SK-N-SH (cell line): ENCODE data around the gene FZD4. TPM values are rescaled to one million over a fixed set of nuclear protein-coding genes. Genes with fewer than 3 reads are reported as not detected.

ENCODE experiments used
- CTCF ChIA-PET: fragments of 300-600, 350-600 bp; formaldehyde crosslinking; extraction: SDS; loops from one replicate; lab custom pipeline; 2021; lab: Yijun Ruan, JAX
- POLR2A ChIA-PET: fragments of 350-600 bp; sonication (Branson Sonifier 250); formaldehyde crosslinking; extraction: SDS; loops from one replicate; lab custom pipeline; 2020; ENCODE audit warnings: antibody characterized with exemption, inconsistent platforms; lab: Yijun Ruan, JAX
- DNase-seq: peaks from one replicate; pipeline ENCODE4 v3.0.0; 2012
- H2AFZ ChIP-seq: fragments of 200-600 bp; sonication (generic); 2 replicates; pipeline ENCODE4 v1.8.1; 2016; ENCODE audit warnings: antibody characterized with exemption, mild to moderate bottlenecking, low read depth
- H3F3A ChIP-seq: fragments of 200-600 bp; sonication (generic); replicated peaks from 2 replicates; pipeline ENCODE3; 2016; ENCODE audit warnings: antibody characterized with exemption, mild to moderate bottlenecking; ENCODE audit not compliant: insufficient read depth
- H3K27ac ChIP-seq, 2 experiments: fragments of 200-500 bp in 1 of 2; fragments of 200-600 bp in 1 of 2; sonication (Bioruptor generic) in 1 of 2; sonication (generic), shearing (Covaris generic) in 1 of 2; 2 replicates each; pipeline versions ENCODE4 v1.5.1 to v1.6.1; 2014 to 2016; ENCODE audit warnings: low read depth in 2 of 2, inconsistent platforms in 1 of 2, low read length in 1 of 2, mild to moderate bottlenecking in 1 of 2, mixed read lengths in 1 of 2
- H3K27me3 ChIP-seq: fragments of 200-600 bp; sonication (generic), shearing (Covaris generic); 2 replicates; pipeline ENCODE4 v1.6.1; 2016; ENCODE audit warnings: mixed run types; ENCODE audit not compliant: insufficient read depth
- H3K36me3 ChIP-seq, 2 experiments: fragments of 200-500 bp in 1 of 2; fragments of 200-600 bp in 1 of 2; sonication (Bioruptor generic) in 1 of 2; sonication (generic) in 1 of 2; replicated peaks in 1 of 2; 2 replicates each; pipeline versions ENCODE3 to v1.5.1; 2014 to 2016; ENCODE audit warnings: low read length in 1 of 2, mild to moderate bottlenecking in 1 of 2; ENCODE audit not compliant: insufficient read depth in 2 of 2, control insufficient read depth in 1 of 2
- H3K4me1 ChIP-seq, 2 experiments: fragments of 200-500 bp in 1 of 2; fragments of 200-600 bp in 1 of 2; sonication (Bioruptor generic) in 1 of 2; sonication (generic), shearing (Covaris generic) in 1 of 2; 2 replicates each; pipeline versions ENCODE4 v1.5.1 to v1.6.1; 2014 to 2016; ENCODE audit warnings: low read depth in 1 of 2, low read length in 1 of 2, mixed run types in 1 of 2; ENCODE audit not compliant: insufficient read depth in 2 of 2, control insufficient read depth in 1 of 2
- H3K4me2 ChIP-seq: fragments of 200-600 bp; sonication (generic), shearing (Covaris generic); 2 replicates; pipeline ENCODE4 v1.6.1; 2017; ENCODE audit warnings: mixed run types
- H3K4me3 ChIP-seq, 2 experiments: fragments of 200-500 bp in 1 of 2; fragments of 200-600 bp in 1 of 2; sonication (Bioruptor generic) in 1 of 2; sonication (generic), shearing (Covaris generic) in 1 of 2; 2 replicates each; pipeline versions ENCODE4 v1.5.1 to v1.8.1; 2014 to 2016; ENCODE audit warnings: low read depth in 2 of 2, inconsistent platforms in 1 of 2, low read length in 1 of 2, mild to moderate bottlenecking in 1 of 2, mixed read lengths in 1 of 2, moderate library complexity in 1 of 2
- H3K79me2 ChIP-seq: fragments of 200-600 bp; sonication (generic); 2 replicates; pipeline ENCODE4 v1.8.1; 2017; ENCODE audit warnings: mild to moderate bottlenecking; ENCODE audit not compliant: insufficient read depth
- H3K9ac ChIP-seq: fragments of 200-600 bp; sonication (generic); 2 replicates; pipeline ENCODE4 v1.6.1; 2017; ENCODE audit warnings: mixed run types
- H3K9me2 ChIP-seq: fragments of 200-600 bp; sonication (generic); 2 replicates; pipeline ENCODE4 v1.6.1; 2017; ENCODE audit warnings: mixed run types
- H3K9me3 ChIP-seq: fragments of 200-600 bp; sonication (generic); 2 replicates; pipeline ENCODE4 v1.6.1; 2017; ENCODE audit warnings: mixed run types, mild to moderate bottlenecking, moderate library complexity
- H4K20me1 ChIP-seq: fragments of 200-600 bp; sonication (generic); 2 replicates; pipeline ENCODE4 v1.6.1; 2017; ENCODE audit warnings: mild to moderate bottlenecking, mixed run types; ENCODE audit not compliant: insufficient read depth
- CHD2 ChIP-seq: fragments of 150-350 bp; IDR thresholded peaks from 2 replicates; pipeline ENCODE4 v1.6.1; 2018; ENCODE audit warnings: low read length; ENCODE audit not compliant: partially characterized antibody
- ELF1 ChIP-seq: IDR thresholded peaks from 2 replicates; pipeline ENCODE4 v1.4.0; 2012
- EZH2phosphoT487 ChIP-seq: fragments of 200-600 bp; sonication (generic); IDR thresholded peaks from 2 replicates; pipeline ENCODE4 v1.6.1; 2017; ENCODE audit warnings: low read depth, mixed run types, mild to moderate bottlenecking, antibody characterized with exemption, moderate library complexity, borderline replicate concordance
- FOXJ3 ChIP-seq: sonication (generic); formaldehyde crosslinking; IDR thresholded peaks from 2 replicates; pipeline ENCODE4 v1.5.1; 2020; ENCODE audit warnings: mild to moderate bottlenecking, missing genetic modification reagents
- GABPA ChIP-seq: IDR thresholded peaks from 2 replicates; pipeline ENCODE4 v1.4.0; 2012; ENCODE audit warnings: low read depth, mild to moderate bottlenecking
- GATA2 ChIP-seq: sonication (generic); formaldehyde crosslinking; IDR thresholded peaks from 2 replicates; pipeline ENCODE4 v1.5.0; 2020; ENCODE audit warnings: mild to moderate bottlenecking, missing genetic modification reagents
- NFIC ChIP-seq: IDR thresholded peaks from 2 replicates; pipeline ENCODE4 v1.4.0; 2012; ENCODE audit warnings: borderline replicate concordance
- PBX3 ChIP-seq: IDR thresholded peaks from 2 replicates; pipeline ENCODE4; 2012
- REST ChIP-seq: IDR thresholded peaks from 2 replicates; pipeline ENCODE4 v1.6.1; 2012; ENCODE audit warnings: mild to moderate bottlenecking, low read depth, low read length, moderate library complexity
- SIN3A ChIP-seq: IDR thresholded peaks from 2 replicates; pipeline ENCODE4 v1.6.1; 2012; ENCODE audit warnings: low read depth, mild to moderate bottlenecking, low read length, moderate library complexity, borderline replicate concordance
- TCF12 ChIP-seq: IDR thresholded peaks from 2 replicates; pipeline ENCODE4 v1.4.0; 2012
- TEAD4 ChIP-seq: IDR thresholded peaks from 2 replicates; pipeline ENCODE4 v1.4.0; 2012; ENCODE audit warnings: mild to moderate bottlenecking, borderline replicate concordance; ENCODE audit not compliant: insufficient read depth
- USF2 ChIP-seq: fragments of 150-350 bp; IDR thresholded peaks from 2 replicates; pipeline ENCODE4 v1.6.1; 2017; ENCODE audit warnings: antibody characterized with exemption, low read length, low read depth, borderline replicate concordance
- WGBS: methylation state at CpG from one replicate; pipeline ENCODE4 v1.1.6; 2017; ENCODE audit warnings: low lambda C conversion rate; 5-methylcytosine and 5-hydroxymethylcytosine counted together
- polyA plus RNA-seq, 3 experiments: library from polyadenylated mRNA; depleted of rRNA; stranded (reverse); fragments of >200 nt; gene quantifications; 2 replicates each; pipeline ENCODE4 v1.2.3, GENCODE V29; 2012

The FZD4 gene
- polyA plus RNA-seq, 1 of the 3 experiments (the other 2 are of a cell fraction): 0.72 TPM

DNA sequence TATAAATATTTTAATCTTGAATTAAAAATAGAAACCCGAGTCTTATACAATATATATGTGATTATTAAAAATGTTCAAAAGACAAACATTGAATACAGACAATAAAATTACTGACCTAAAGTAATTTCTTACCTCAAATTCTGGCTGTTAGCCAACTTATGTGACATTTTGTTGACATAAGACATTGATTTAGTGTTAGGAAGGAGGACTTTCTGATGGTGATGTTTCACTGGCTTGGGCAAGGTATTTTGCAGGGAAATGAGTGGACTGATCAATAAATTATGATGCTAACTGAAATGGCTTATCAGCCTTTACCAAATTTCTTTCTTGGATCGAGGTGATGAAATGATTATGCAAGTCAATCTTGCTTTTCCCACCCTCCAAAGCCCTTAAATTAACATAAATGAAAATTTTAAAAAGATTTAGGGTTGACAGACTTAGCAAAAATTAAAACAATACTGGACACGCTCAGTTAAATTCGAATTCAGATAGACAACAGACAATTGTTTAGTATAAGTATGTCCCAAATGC, 33.2 kb upstream of the FZD4 start:
- no peaks in the 10 kb centered on the region for H3K9me2 ChIP-seq
- H3K4me2 ChIP-seq: no peak overlapping the region
- no peak overlapping the region for H3K9ac ChIP-seq
- no peaks in the 10 kb centered on the region for H3K79me2 ChIP-seq
- peaks cover 10% of the 10 kb centered on the region for H3F3A ChIP-seq
- no peak overlapping the region for H3K4me3 ChIP-seq
- DNase-seq: no peak
- no peaks in the 10 kb centered on the region for H3K9me3 ChIP-seq
- ChIA-PET CTCF (interaction anchor here (1.1 to 1.2 kb wide), 2 partner anchors 49 to 302 kb away, joined by 3 read pairs; no protein-coding TSS in a partner anchor), POLR2A (no interaction called here)
- H2AFZ ChIP-seq: no peak overlapping the region
- TF ChIP-seq TEAD4: no peak
- TF ChIP-seq SIN3A: no peak
- no peak for TF ChIP-seq USF2
- no peak for TF ChIP-seq NFIC
- no peak for TF ChIP-seq ELF1
- TF ChIP-seq EZH2phosphoT487: no peak
- TF ChIP-seq REST: no peak
- H3K27me3 ChIP-seq: no peaks in the 10 kb centered on the region
- H4K20me1 ChIP-seq: no peaks in the 10 kb centered on the region
- no peaks in the 10 kb centered on the region for H3K36me3 ChIP-seq
- no peak overlapping the region for H3K27ac ChIP-seq
- WGBS: 83% methylated on average over 4 of the region's 4 CpGs
- peaks cover 0 to 44% of the 10 kb centered on the region in 2 experiments; a peak in 1 of 4 replicates for H3K4me1 ChIP-seq

DNA sequence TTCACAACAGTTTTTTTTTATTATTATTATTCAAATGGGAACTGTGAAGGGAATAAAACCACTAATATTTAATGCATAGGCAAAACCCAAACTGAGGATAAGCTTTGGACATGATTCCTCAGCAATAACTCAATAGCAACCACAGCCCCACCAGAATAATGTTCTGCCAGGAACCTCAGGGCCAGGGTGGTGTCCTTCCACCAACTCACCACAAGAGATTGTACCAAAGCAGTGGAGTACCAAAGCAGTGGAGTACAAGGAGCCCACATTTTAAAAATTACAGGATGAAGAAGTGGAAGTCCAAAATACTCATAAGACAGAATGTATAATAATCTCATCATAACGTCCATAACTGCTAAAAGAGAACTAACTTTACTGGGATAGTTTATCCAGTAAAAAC, 32.5 kb upstream of the FZD4 start:
- Histone ChIP-seq H3K9me2 (no peaks in the 10 kb centered on the region), H3K27ac (no peak overlapping the region), H3K4me1 (peaks cover 0 to 41% of the 10 kb centered on the region in 2 experiments; a peak in 1 of 4 replicates), H4K20me1 (no peaks in the 10 kb centered on the region)
- WGBS: 89% methylated on average over 1 of the region's 1 CpG
- TF ChIP-seq TCF12 (no peak), REST (no peak), TEAD4 (no peak), EZH2phosphoT487 (no peak), PBX3 (no peak), GABPA (no peak), GATA2 (CRISPR knock-in tag) (no peak), FOXJ3 (CRISPR knock-in tag) (no peak), USF2 (no peak), CHD2 (no peak)
- TF ChIP-seq, all 33 proteins: peak for 0
- Histone ChIP-seq H3K9me3 (no peaks in the 10 kb centered on the region), H2AFZ (no peak overlapping the region), H3K27me3 (no peaks in the 10 kb centered on the region), H3F3A (peaks cover 10% of the 10 kb centered on the region), H3K4me2 (no peak overlapping the region), H3K79me2 (no peaks in the 10 kb centered on the region), H3K36me3 (no peaks in the 10 kb centered on the region), H3K9ac (no peak overlapping the region), H3K4me3 (no peak overlapping the region)
- no peak for DNase-seq
- ChIA-PET POLR2A (no interaction called here), CTCF (interaction anchor here (1.1 to 1.2 kb wide), 3 partner anchors 32 to 303 kb away, joined by 3 to 4 read pairs (median 3); no protein-coding TSS in a partner anchor)
